B cell (primary cell): ENCODE data around the gene CTIF. TPM values are rescaled to one million over a fixed set of nuclear protein-coding genes. Genes with fewer than 3 reads are reported as not detected.
A peak's percentile ranks its signal among the peaks of the same experiment; 100 is the strongest.

Experiments used
- ATAC-seq: fragments of 200-7000 bp; cut with Tn5 transposase; one replicate; pipeline ENCODE4 v1.10.0; 2021; ENCODE audit warnings: low read depth, mild to moderate bottlenecking, moderate number of reproducible peaks, moderate library complexity
- CTCF ChIA-PET: fragments of 350-600 bp; sonication (Branson Sonifier 250); formaldehyde crosslinking; loops from one replicate; lab custom pipeline; 2021; ENCODE audit warnings: antibody characterized with exemption, inconsistent platforms; lab: Charles Lee
- POLR2A ChIA-PET: fragments of 350-600 bp; sonication (Branson Sonifier 250); formaldehyde crosslinking; loops from one replicate; lab custom pipeline; 2021; ENCODE audit warnings: antibody characterized with exemption; lab: Charles Lee
- DNase-seq: peaks from one replicate; pipeline ENCODE4 v3.0.0; 2013
- H2AFZ ChIP-seq: 2 replicates; pipeline ENCODE4 v1.6.1; 2012; ENCODE audit warnings: mild to moderate bottlenecking, low read depth, low read length; ENCODE audit not compliant: insufficient read depth, poor library complexity, severe bottlenecking
- H3K27ac ChIP-seq, 2 donors: 1 replicate in 1 of 2; 2 replicates in 1 of 2; pipeline ENCODE4 v1.5.1; 2012 to 2013; ENCODE audit warnings: low read length in 2 of 2, mild to moderate bottlenecking in 2 of 2, moderate library complexity in 1 of 2
- H3K27me3 ChIP-seq, 4 experiments: fragments of 200-600 bp in 1 of 4; sonication (generic) in 1 of 4; replicated peaks in 1 of 4; 1 replicate in 2 of 4; 2 replicates in 2 of 4; pipeline versions ENCODE4 v1.6.1 to v1.7.0; 2013 to 2016; ENCODE audit warnings: low read length in 3 of 4, mild to moderate bottlenecking in 2 of 4, mixed read lengths in 1 of 4, moderate library complexity in 1 of 4; ENCODE audit not compliant: insufficient read depth in 4 of 4, control insufficient read depth in 3 of 4; ENCODE audit errors: control extremely low read depth in 1 of 4
- H3K36me3 ChIP-seq, 2 experiments: replicated peaks in 1 of 2; 1 replicate in 1 of 2; 2 replicates in 1 of 2; pipeline versions ENCODE4 v1.6.1 to v1.7.1; 2013; ENCODE audit warnings: low read length in 1 of 2; ENCODE audit not compliant: insufficient read depth in 2 of 2, control insufficient read depth in 1 of 2; ENCODE audit errors: control extremely low read depth in 1 of 2, extremely low read depth in 1 of 2
- H3K4me1 ChIP-seq, 2 donors: fragments of 200-600 bp in 1 of 2; sonication (generic) in 1 of 2; 1 replicate in 1 of 2; 2 replicates in 1 of 2; pipeline versions ENCODE4 v1.5.1 to v1.6.1; 2013 to 2017; ENCODE audit warnings: low read length in 2 of 2; ENCODE audit not compliant: control insufficient read depth in 2 of 2, insufficient read depth in 2 of 2
- H3K4me2 ChIP-seq: replicated peaks from 2 replicates; pipeline ENCODE3; 2012; ENCODE audit warnings: mild to moderate bottlenecking, low read depth, low read length; ENCODE audit not compliant: poor library complexity, severe bottlenecking
- H3K4me3 ChIP-seq, 5 experiments: fragments of 200-600 bp in 1 of 5; sonication (generic) in 1 of 5; 1 replicate in 3 of 5; 2 replicates in 2 of 5; pipeline versions ENCODE4 v1.5.1 to v1.7.0; 2011 to 2016; ENCODE audit warnings: low read length in 4 of 5, mild to moderate bottlenecking in 4 of 5, low read depth in 2 of 5, control low read depth in 1 of 5, moderate library complexity in 1 of 5; ENCODE audit not compliant: insufficient read depth in 1 of 5; ENCODE audit errors: control extremely low read depth in 1 of 5, extremely low read depth in 1 of 5
- H3K79me2 ChIP-seq: fragments of 200-600 bp; sonication (generic); one replicate; pipeline ENCODE4 v1.6.0; 2016; ENCODE audit warnings: low read length; ENCODE audit not compliant: control insufficient read depth, insufficient read depth
- H3K9ac ChIP-seq: fragments of 200-600 bp; sonication (generic); 2 replicates; pipeline ENCODE4 v1.6.1; 2017; ENCODE audit warnings: mild to moderate bottlenecking, low read length, moderate library complexity
- H3K9me3 ChIP-seq, 3 donors: one replicate each; pipeline versions ENCODE4 v1.6.1 to v1.7.1; 2013; ENCODE audit warnings: low read length in 2 of 3; ENCODE audit not compliant: control insufficient read depth in 2 of 3, insufficient read depth in 1 of 3; ENCODE audit errors: control extremely low read depth in 1 of 3
- H4K20me1 ChIP-seq: 2 replicates; pipeline ENCODE4 v1.6.0; 2012; ENCODE audit warnings: mild to moderate bottlenecking, low read length; ENCODE audit not compliant: insufficient read depth, control insufficient read depth, poor library complexity, severe bottlenecking
- H3K27ac Mint-ChIP-seq: one replicate; pipeline ENCODE4 v1.8.0; 2021; ENCODE audit warnings: mixed read lengths
- H3K27me3 Mint-ChIP-seq: one replicate; pipeline ENCODE4 v1.8.0; 2021; ENCODE audit warnings: mixed read lengths
- H3K4me1 Mint-ChIP-seq: one replicate; pipeline ENCODE4 v1.8.0; 2021; ENCODE audit warnings: mixed read lengths
- H3K4me3 Mint-ChIP-seq: one replicate; pipeline ENCODE4 v1.8.0; 2021; ENCODE audit warnings: mixed read lengths
- H3K9me3 Mint-ChIP-seq: one replicate; pipeline ENCODE4 v1.8.0; 2022; ENCODE audit warnings: mixed read lengths; ENCODE audit not compliant: insufficient read depth
- CTCF ChIP-seq: fragments of 200-600 bp; IDR thresholded peaks from one replicate; pipeline ENCODE4 v1.8.0; 2022; ENCODE audit warnings: antibody characterized with exemption, mild to moderate bottlenecking
- EZH2 ChIP-seq: IDR thresholded peaks from 2 replicates; pipeline ENCODE4 v1.6.1; 2012; ENCODE audit warnings: borderline replicate concordance, low read depth, mild to moderate bottlenecking, moderate library complexity, low read length; ENCODE audit not compliant: insufficient read depth, poor library complexity, severe bottlenecking
- WGBS: methylation state at CpG from one replicate; pipeline ENCODE4 v1.1.5; 2013; ENCODE audit warnings: missing lambda C conversion rate; ENCODE audit not compliant: insufficient coverage; 5-methylcytosine and 5-hydroxymethylcytosine counted together
- intact Hi-C: fragments of 100-400 bp; cut with micrococcal nuclease; formaldehyde crosslinking; loops from one replicate; pipeline ENCODE4 v1.10.0; 2022
- polyA plus RNA-seq: library from polyadenylated mRNA; depleted of rRNA; stranded (reverse); fragments of >200 nt; gene quantifications from 2 replicates; pipeline ENCODE4 v1.2.3, GENCODE V29; 2012
- total RNA-seq, 2 donors: library from RNA; stranded (reverse); fragments of 120-200 nt in 1 of 2; gene quantifications; 1 replicate in 1 of 2; 2 replicates in 1 of 2; pipeline versions ENCODE4 v1.2.3 to v1.2.4, GENCODE V29; 2013 to 2022

The CTIF gene
- total and polyA plus RNA-seq, 2 donors (not counting 1 experiment from before 2014, with no cell fraction given): 3.6 to 16.2 TPM

- ChIA-PET CTCF (interaction anchor here (0.7 to 2.1 kb wide), 7 partner anchors 10 to 260 kb away, joined by 3 to 8 read pairs (median 3); partner anchors contain the start of gene SMAD7), POLR2A (interaction anchor here (0.7 to 0.9 kb wide), 4 partner anchors 12 to 262 kb away, joined by 3 to 11 read pairs (median 4); no protein-coding TSS in a partner anchor)
- Histone ChIP-seq H3K9me3 (no peaks in the 10 kb centered on the region), H3K9ac (no peak overlapping the region), H2AFZ (no peak overlapping the region), H3K4me3 (no peak overlapping the region), H3K27ac (peak overlapping the region; percentile 44 to 70), H3K4me2 (peak overlapping the region; percentile 67), H3K4me1 (peaks cover 57 to 70% of the 10 kb centered on the region in 2 donors), H3K27me3 (no peaks in the 10 kb centered on the region), H4K20me1 (no peaks in the 10 kb centered on the region), H3K79me2 (no peaks in the 10 kb centered on the region), H3K36me3 (no peaks in the 10 kb centered on the region)
- peak overlapping the region; percentile 50 for H3K4me3 Mint-ChIP-seq
- H3K4me1 Mint-ChIP-seq: peaks cover 57% of the 10 kb centered on the region
- no peak for TF ChIP-seq CTCF
- TF ChIP-seq EZH2: no peak
- intact Hi-C loops: loop anchor here (1.0 to 2.0 kb wide), 5 partner anchors 17 to 164 kb away; no protein-coding TSS in a partner anchor
- 50% methylated on average over 5 of the region's 5 CpGs for WGBS
- peak; percentile 29 for ATAC-seq
- H3K27me3 Mint-ChIP-seq: no peaks in the 10 kb centered on the region
- H3K27ac Mint-ChIP-seq: peak overlapping the region; percentile 64
- no peaks in the 10 kb centered on the region for H3K9me3 Mint-ChIP-seq
- no peak for DNase-seq
Measured at GRCh38 chr18:48784656-48785055, 245.8 kb downstream of the CTIF start.

GRCh38 chr18:48785091-48785614, 246.3 kb downstream of the CTIF start:
- no peaks in the 10 kb centered on the region for H3K79me2 ChIP-seq
- Mint-ChIP-seq H3K27ac (peak overlapping the region; percentile 64), H3K4me1 (peaks cover 57% of the 10 kb centered on the region), H3K9me3 (no peaks in the 10 kb centered on the region), H3K27me3 (no peaks in the 10 kb centered on the region), H3K4me3 (peak overlapping the region; percentile 50)
- DNase-seq: peak; percentile 86
- 11% methylated on average over 3 of the region's 5 CpGs for WGBS
- peak overlapping the region; percentile 67 for H3K4me2 ChIP-seq
- intact Hi-C loops: loop anchor here (1.0 to 2.0 kb wide), 5 partner anchors 16 to 163 kb away; no protein-coding TSS in a partner anchor
- no peaks in the 10 kb centered on the region for H3K9me3 ChIP-seq
- H3K36me3 ChIP-seq: no peaks in the 10 kb centered on the region
- peak overlapping the region; percentile 44 to 70 for H3K27ac ChIP-seq
- no peak for TF ChIP-seq CTCF
- no peak for TF ChIP-seq EZH2
- no peak overlapping the region for H3K9ac ChIP-seq
- peaks cover 57 to 70% of the 10 kb centered on the region in 2 donors for H3K4me1 ChIP-seq
- H3K4me3 ChIP-seq: peak overlapping the region in 1 of 5 experiments; percentile 15
- CTCF ChIA-PET: interaction anchor here (0.7 to 2.1 kb wide), 7 partner anchors 11 to 259 kb away, joined by 3 to 8 read pairs (median 3); partner anchors contain the start of gene SMAD7
- H3K27me3 ChIP-seq: no peaks in the 10 kb centered on the region
- H4K20me1 ChIP-seq: no peaks in the 10 kb centered on the region
- ATAC-seq: peak; percentile 91
- no peak overlapping the region for H2AFZ ChIP-seq
- POLR2A ChIA-PET: interaction anchor here (0.7 to 1.2 kb wide), 6 partner anchors 12 to 262 kb away, joined by 3 to 11 read pairs (median 4); no protein-coding TSS in a partner anchor
